GM19328 (cell line): ENCODE results near the gene CSPG4.

Experiments used
- ATAC-seq: cut with Tn5 transposase; IDR thresholded peaks from one replicate; pipeline ENCODE4 v1.9.1; 2021; ENCODE audit warnings: mild to moderate bottlenecking, moderate library complexity; ENCODE audit not compliant: unreplicated experiment

CSPG4 gene

DNA sequence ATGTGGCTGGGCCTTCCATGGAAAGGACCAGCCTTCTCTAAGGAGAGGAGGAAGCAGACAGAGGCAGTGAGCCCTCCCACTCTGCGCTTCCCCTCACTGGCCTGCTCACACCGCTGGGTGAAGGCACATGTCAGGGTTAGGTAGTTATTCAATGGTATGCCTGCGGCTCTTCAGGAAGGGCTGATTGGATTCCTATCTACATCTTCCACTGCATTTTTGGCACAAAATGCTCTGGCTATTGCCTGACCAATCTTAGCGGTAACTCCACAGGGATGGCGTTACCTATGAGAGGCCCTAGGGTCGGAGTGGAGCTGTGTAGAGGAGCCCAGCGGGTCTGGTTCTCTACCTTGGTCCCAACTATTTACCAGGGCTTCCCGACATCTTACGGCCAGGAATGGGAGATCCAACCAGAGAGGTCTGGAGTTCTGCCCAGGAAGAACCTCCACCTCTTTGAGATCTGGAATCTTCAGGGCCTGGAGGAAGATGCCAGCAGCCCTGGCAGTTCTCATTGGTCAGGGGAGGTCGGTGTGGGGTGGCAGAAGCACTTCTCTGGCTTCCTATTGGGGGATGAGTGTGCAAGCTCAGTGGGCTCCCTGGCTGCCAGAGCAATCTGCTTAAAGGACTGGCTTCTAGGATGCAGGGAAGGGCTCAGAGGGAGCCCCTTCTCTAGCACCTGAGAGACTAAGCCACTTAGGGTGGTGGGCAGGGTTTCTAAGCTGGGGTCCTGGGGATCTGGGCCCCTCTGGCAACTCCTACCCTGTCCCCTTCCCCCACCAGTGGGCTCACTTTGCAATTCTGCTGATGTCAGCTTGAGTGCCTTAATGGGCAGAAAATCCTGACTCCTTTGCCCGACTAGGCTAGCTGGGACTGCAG, 40.7 kb downstream of the CSPG4 start:
- no peak for ATAC-seq

DNA sequence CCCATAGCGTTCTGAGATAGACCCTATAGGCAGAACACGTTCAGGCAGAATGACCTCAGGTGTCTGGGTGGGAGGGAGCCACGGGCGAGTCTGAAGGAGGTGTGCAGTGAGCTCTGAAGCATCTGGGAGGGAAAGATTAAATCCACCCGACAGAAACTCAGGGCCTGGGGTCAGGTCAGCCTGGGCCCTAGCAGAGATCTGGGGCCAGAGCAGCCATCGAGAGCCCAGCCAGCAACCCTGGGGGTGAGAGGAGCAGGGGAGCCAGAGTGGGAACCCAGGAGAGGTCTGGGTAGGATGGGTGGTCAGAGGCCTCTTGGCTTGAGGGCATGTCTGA, 42.8 kb downstream of the CSPG4 start:
- no peak for ATAC-seq

DNA sequence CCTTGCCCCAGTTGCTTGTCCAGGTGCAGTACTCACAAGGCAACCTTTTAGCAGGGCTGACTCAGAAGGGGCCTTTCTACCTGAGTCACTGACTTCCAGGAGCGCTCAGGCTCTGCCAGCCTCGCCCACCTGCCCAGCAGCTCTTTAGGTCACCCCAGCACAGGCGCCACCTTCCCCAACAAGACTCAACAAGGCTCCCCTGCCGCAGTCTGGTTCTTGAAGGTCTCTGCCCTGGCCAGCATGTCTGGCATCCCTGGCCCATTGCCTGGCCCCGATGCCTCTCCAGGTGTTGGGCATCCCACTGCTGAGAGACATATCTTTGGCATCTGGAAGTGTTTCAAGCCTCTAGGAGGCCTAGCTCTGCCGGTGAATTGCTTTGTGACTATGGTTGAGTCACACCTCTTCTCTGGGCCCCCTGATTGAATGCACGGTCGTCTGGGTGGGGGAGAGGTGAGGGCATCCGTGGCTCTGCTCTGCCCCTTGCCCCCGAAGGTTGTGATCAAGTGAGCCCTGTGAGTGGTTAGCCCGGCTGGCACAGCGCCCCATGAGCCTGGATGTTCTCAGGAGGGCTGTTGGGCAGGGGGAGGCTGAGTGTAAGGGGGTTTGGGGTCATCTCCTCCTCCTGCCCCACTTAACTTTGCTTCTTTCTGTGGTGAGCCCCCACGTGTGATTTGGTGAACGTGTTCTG, 43.3 kb downstream of the CSPG4 start:
- ATAC-seq, result no peak

DNA sequence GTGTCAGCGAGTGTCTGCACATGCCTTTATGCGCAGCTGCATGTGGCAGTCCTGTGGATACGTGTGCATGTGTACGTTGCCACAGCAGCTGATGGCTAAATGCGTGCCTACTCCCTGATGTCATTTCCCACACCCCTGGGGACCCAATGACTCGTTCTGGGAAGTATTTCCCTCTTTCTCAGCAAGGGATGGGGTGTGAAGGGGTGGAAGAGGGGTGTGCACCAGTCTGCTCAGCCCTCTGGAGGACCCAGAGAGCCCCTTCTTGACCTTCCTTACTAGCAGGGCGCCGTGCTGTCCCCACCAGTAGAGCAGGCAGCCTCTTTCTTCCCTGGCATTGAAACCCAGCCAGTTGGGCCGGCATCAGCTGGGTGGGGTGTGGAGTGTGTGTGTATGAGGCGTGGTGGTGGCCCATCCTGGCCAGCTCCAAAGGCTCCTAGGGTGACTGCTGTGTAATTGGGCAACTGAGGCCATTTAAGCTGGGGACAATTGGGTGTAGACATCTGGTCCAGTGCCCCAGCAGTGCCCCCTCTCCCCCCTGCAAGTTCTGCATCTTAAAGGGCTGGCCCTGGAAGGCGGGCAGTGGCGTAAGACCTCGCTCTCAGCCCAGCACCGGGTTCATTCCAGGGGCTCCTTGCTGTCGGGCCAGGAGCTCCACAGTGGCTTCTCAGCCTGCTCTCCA, 45.7 kb downstream of the CSPG4 start:
- no peak for ATAC-seq

DNA sequence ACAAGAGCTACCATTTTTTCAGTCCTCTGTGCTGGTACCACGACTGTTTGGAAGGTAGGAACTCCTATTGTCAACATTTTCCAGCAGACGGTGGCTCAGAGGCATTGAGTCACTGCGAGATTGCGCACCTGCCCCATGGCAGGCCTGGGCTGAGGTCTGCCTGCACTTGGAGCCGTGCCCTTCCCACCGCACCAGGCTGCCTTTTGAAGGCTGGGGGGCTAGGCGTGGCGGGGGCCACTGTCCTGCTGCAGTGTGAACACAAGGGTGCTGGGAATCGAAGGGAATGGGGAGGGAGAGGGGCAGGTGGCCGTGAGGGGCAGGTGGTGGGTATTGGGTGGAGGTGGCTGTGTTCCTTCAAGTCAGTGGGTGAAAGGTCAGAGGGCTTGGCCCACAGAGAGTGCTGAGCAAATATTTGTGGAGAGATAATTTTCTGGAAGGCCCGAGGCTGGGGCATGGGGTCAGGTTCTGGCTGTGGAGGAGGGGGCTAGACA, 48.7 kb downstream of the CSPG4 start:
- no peak for ATAC-seq

DNA sequence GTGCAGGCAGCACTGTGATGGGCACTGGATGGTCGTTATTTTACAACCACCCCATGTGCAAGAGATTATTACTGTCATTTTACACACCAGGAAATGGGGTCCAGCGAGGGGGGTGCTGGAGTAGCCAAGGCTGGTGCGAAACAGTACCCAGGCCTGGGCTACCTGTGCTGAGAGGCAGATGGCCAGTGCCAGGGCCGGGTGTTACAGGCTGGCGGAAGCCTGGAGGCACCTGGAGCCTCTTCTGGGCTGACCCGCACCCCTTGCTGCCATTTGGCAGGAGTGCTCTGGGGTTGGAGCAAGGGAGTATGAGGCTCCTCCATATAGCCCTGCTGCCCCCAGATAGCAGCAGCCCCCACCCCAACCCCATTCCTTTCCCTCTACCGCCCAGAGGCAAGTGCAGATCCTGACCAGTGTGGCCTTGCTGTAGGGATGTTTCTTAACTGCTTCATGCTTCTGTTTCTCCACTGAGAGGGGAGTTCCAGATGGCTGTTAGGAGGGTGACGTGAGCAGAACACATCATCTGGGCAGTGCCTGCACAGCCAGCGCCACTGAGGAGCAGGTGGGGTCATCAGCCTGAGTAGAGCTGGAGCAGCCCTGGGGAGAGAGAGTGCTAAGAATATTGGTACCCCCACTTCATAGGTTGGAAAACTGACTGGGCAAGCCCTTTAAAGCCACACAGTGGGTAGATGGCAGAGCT, 49.7 kb downstream of the CSPG4 start:
- ATAC-seq, result no peak

DNA sequence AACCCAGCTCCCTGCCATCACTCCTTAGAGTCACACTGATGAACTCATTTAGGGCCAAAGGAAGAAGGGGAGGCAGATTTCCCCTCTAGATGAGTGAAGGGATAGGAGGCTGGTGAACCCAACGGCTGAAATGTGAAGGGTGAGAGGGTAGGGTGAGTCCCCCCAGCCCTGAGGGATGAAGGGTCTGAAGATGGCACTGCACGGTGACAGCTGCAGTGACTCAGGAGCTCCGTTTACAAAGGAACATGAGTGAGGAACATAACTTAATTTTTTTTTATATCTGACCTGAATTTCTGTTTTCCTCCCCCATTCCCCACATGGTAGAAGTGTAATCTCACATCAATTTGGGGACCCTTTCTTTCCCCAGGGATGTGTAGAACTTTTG, 50.9 kb downstream of the CSPG4 start:
- no peak for ATAC-seq

DNA sequence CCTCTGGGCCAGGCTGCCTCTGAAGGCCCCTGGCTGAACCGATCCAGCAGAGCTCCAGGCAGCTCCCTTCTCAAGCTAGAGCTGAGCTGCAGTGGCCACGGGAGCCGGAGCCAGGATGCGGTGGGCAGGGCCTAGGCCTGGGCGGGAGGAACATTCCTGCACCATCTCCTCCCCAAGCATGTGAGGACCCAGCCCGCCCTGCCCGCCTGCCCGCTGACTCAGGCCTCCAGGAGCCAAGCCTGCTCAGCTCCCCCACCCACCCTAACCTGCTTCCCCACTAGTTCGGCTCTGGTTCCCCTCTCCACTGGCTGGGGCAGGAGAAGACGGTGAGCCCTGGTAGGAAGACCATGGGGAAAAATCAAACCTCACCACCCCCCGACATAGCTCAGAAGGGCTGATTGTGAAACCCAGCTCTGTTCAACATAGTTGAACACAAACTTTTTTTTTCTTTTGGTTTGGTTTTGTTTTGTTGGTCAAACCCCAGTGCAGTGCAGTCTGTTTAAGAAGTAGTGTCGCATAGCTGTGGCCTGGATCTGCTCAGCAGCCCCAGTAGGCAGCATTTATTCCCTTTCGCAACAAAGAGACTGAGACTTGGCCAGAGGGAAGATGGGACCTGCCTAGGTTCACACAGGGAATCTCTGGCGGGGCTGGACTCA, 51.4 kb downstream of the CSPG4 start:
- ATAC-seq, result no peak

DNA sequence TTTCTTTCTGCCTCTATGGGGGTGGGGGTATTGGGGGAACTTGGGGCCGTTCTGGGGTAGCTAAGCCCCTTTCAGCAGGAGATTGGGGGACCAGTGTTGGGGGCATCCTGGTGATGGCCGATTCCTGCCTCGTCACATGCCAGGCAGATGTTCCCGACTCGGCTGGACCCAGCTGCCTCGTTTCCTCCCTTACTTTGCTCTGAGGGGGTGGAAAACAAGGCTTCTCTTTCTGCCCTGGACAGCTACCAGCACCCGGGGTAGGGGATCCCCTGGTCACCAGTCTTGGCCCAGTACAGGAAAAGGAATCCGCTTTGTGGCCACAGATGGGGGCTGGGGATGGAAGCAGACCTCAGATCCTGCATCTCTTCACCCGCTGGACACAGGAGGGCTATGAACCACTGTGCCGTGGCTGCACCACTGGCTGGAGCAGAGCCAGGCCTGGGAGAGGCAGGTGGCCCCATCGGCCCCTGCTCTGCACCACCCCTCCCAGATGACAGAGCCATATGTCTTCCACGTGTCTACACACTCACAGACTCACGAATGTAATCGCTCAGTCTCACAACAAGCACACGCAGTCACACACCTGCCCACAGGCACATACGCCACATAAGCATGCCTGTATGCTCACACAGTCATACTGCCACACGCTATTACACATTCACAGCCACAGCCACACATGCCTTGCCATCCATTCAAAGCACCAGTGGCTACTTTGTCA, 52.6 kb downstream of the CSPG4 start:
- ATAC-seq, result no peak

DNA sequence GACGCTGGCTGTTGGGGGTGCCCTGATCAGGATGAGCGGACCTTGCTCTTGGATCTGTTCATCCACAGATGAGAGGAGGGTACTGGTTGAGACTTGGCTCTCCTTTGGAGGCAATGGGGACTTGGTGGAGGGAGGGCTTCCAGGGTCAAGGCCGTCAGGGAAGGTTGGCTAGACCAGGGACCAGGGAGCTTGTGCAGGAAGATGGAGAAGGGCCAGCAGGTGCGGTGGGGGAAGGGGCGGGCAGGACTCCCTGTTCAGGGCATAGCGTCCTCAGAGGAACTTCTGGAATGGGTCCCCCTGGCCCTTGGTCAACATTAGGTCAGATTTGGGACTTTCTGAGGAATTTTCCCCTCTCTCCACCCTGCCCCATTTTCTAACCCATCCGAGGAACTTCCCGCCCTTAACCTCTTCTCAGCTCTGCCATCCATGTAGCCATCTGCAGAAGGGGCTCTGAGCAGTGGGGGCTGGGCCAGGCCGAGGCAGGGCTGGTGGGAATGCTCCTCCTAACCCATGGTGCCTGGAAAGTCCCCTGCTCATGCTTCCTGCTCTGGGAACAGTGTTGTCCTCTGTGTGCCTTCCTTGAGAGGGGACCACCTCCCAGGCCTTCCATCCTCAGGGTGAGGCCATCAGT, 53.4 kb downstream of the CSPG4 start:
- ATAC-seq, result no peak

DNA sequence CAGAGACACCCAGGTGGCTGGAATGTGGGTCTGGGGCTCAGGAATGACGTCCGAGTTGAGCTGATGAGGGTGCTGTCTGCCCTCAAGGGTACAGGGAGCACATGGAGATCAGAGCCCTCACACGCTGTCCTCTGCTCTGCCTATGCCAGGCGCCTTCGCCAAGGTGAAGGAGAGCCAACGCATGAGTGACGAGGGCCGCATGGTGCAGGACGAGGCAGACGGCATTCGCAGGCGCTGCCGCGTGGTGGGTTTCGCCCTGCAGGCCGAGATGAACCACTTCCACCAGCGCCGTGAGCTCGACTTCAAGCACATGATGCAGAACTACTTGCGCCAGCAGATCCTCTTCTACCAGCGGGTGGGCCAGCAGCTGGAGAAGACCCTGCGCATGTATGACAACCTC, 55.8 kb downstream of the CSPG4 start:
- ATAC-seq, result no peak

DNA sequence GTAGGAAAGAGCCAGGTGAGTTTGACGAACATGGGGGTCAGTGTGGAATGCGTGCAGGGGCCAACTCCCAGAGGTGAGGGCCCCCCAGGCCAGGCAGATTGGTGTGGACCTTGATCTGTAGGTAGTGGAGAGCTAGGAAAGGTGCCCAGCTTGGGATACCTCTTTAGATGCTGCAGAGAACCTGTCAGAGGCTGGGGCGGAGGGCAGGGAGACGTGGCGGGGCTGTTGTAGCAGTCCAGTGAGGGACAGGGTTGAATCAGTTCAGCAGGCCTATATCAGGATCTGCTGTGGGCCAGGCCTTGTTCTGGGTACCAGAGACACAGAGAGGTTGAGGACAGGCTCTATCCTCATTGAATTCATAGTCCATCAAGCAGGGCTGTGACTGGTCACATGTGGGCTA, 56.3 kb downstream of the CSPG4 start:
- no peak for ATAC-seq

DNA sequence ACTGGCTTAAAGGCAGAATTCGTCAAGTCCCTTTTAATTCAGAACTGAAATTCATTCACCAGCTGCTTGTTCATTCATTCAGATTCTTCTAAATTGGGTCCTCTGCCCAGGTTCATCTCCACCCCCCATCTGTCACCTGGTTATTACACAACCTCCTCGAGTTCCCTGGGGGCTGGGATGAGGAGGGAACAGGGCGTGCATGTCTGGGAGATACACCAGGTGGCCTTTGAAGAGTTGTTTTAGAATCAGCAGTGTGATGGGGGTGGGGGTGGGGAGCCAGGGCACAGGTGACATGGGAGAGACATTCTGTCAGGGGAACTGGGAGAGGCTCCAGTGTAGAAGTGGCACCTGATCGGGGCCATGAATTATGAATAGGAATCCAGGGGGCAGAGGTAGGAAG, 56.7 kb downstream of the CSPG4 start:
- no peak for ATAC-seq

DNA sequence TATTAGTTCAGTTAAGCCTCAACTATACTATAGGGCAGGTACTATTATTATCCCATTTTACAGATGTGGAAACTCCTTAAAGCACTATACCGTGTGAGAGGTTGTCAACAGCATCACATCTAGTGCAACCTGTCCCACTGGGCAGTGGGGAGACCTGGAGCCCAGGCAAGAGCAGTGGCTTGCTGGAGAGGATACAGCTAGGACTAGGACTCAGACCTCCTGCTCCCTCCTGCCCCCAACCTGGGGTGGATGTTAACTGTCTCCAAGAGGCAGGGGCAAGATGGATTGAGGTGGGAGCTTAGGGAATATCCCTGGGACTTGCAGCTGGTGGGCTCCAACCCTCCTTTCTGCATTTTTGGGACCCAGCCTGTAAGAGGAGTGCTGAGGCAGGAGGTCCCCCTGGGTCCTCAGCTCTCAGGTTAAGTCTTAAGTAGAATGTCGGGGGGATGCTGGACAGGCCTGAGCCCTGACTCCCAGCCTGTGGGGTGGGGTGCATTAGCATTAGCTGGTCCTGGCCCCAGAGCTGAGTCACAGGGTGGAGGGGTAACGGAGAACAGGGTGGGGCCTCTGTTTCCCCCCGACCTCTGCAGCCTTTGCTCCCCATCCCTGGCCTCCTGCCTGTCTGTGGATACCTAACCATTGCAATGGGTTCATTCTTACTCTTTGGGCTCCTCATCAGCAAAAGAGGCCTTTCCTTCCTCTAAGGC, 58.3 kb downstream of the CSPG4 start:
- no peak for ATAC-seq

DNA sequence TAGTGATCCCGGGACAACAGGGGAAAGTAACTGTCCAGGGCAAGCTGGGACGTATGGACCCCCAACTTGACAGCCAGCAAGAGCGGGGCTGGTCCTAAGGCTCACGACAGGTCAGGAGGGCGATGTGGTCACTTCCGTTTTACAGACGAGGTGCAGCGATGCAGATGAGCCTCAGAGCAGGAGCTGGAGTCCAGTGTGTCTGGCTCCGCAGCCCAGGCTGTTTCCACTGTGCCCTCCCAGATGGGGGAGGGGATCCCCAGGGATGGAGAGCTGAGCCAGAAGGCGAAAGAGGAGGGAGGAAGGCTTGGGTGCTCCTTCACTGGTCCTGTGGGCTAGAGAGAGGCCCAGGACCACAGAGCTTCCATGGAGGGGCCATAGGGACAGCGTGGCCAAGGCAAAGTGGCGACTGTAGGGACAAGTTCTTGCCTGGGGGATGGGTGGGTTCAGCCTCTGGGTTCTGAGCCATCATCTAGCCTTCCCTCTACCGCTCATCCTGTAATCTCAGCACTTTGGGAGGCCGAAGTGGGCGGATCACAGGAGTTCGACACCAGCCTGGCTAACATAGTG, 59.2 kb downstream of the CSPG4 start:
- ATAC-seq, result no peak

DNA sequence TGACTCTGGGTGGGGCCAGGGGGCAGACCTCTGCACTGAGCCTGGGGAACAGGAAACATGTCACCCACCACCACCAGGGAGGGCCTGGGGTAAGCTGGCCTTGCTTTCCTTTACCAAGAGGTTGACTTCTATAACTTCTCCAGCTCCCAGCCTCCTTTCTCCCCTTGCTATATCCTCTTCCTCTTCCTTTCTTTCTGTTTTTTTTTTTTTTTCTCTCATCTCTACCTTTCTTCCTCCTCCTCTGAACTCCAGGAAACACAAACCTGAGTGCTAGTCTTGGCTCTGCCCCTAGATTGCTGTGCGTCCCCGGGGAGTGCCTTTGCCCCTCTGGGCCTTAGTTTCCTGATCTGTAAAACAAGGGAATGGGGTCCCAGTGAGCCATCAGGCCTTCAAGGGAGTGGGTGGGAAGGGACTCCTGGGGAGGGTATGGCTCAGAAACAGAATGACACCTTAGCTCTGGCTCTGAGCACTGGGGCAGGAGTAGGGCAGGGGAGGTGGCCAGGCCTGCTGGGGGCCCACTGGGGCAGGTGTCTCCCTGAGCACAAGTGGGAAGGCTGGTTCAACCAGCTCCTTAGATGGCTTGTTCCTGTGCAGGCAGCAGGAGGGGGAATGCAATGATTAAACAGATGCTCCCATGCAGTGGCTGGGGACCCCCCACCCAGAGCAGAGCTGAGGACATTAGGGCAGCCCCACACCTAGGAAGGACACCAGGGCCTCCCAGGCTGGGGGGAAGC, 60.7 kb downstream of the CSPG4 start:
- no peak for ATAC-seq

DNA sequence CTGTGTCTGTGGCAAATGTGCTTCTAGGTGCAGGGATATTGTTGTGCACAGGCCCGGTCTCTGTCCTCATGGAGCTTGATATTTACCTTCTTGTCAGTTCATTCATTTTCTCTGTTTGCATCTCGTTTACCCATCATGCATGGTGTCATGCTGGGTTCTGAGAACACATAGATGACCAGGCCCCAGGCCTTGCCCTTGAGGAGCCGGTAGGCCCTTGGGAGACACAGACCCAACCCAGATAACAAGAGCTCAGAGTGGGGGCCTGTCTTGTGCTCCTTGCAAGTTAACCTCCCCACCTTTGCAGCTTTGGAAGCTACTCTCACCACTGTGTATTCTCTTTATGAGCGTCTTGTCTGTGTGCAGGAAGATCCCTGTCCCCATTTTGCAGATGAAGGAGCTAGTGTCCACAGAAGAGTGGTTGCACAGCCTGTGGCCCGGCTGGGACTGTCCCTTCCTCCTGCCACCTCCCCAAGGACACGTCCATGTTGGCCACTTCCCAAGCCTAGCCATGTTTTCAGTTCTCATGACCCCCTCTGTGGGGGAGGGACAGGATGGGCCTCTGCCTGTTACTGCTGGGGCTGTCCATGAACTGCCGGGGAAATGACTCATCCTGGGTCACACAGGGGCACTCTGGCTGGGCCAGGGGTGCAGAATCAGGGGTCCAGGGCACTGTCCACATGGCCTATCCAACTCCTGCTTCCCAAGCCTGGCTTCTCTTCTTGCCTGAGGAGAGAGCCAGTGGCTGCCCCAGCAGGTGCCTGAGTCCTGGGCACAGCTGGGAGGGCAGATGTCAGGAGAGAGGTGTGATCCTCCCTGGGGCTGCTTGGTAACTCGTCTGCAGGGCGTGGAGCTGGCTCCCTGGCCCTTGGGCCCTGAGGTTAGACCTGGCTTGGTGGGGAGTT, 61.5 kb downstream of the CSPG4 start:
- ATAC-seq, result no peak
